Esophagus muscularis mucosa (tissue), 3 donors: ENCODE data around the gene SEH1L.

Experiments used
- POLR2A ChIP-seq: fragments of 450-650 bp; IDR thresholded peaks from one replicate; pipeline ENCODE4 v1.6.1; 2017; ENCODE audit warnings: antibody characterized with exemption, moderate library complexity, mild to moderate bottlenecking, low read depth
- POLR2AphosphoS5 ChIP-seq, 2 donors: sonication (generic); formaldehyde crosslinking; IDR thresholded peaks; one replicate each; pipeline ENCODE4 v1.6.1; 2017; ENCODE audit warnings: antibody characterized with exemption in 2 of 2
- TF ChIP-seq, protein P1 (sequence below), 3 experiments: fragments of 200-600 bp in 2 of 3; fragments of 450-650 bp in 1 of 3; sonication (generic) in 2 of 3; IDR thresholded peaks; one replicate each; pipeline ENCODE4 v1.5.1; 2017 to 2019; ENCODE audit warnings: antibody characterized with exemption in 3 of 3, mild to moderate bottlenecking in 2 of 3, moderate library complexity in 1 of 3

DNA sequence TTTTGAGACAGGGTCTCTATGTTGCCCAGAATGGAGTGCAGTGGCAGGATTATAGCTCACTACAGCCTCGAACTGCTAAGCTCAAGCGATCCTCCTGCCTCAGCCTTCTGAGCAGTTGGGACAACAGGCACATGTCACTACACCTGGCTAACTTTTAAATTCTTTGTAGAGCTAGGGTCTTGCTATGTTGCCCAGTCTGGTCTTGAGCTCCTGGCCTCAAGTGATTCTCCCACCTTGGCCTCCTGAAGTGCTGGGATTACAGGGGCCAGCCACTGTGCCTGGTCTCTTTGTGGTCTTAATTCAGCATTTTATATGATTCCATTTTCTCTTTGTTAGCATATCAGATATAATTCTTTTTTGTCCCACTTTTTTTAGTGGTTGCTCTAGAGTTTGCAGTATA is 77.4 kb downstream of the SEH1L start:
- TF ChIP-seq, protein P1, sequence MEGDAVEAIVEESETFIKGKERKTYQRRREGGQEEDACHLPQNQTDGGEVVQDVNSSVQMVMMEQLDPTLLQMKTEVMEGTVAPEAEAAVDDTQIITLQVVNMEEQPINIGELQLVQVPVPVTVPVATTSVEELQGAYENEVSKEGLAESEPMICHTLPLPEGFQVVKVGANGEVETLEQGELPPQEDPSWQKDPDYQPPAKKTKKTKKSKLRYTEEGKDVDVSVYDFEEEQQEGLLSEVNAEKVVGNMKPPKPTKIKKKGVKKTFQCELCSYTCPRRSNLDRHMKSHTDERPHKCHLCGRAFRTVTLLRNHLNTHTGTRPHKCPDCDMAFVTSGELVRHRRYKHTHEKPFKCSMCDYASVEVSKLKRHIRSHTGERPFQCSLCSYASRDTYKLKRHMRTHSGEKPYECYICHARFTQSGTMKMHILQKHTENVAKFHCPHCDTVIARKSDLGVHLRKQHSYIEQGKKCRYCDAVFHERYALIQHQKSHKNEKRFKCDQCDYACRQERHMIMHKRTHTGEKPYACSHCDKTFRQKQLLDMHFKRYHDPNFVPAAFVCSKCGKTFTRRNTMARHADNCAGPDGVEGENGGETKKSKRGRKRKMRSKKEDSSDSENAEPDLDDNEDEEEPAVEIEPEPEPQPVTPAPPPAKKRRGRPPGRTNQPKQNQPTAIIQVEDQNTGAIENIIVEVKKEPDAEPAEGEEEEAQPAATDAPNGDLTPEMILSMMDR (IDR thresholded peaks at IDR 0.05) = no peak
- no peak for TF ChIP-seq POLR2AphosphoS5 (IDR thresholded peaks at IDR 0.05)
- no peak for TF ChIP-seq POLR2A
